Amniotic epithelial cell (primary cell): ENCODE data around the gene POLR1A.
"Not testable (repeated sequence)": the region's sequence is repeated elsewhere in the genome, so short reads cannot be mapped to it uniquely, and the experiment has no call there.

Experiments used
- DNase-seq: peaks from one replicate; pipeline ENCODE4 v3.0.0-alpha.2; 2010; ENCODE audit warnings: low read depth

POLR1A gene

DNA sequence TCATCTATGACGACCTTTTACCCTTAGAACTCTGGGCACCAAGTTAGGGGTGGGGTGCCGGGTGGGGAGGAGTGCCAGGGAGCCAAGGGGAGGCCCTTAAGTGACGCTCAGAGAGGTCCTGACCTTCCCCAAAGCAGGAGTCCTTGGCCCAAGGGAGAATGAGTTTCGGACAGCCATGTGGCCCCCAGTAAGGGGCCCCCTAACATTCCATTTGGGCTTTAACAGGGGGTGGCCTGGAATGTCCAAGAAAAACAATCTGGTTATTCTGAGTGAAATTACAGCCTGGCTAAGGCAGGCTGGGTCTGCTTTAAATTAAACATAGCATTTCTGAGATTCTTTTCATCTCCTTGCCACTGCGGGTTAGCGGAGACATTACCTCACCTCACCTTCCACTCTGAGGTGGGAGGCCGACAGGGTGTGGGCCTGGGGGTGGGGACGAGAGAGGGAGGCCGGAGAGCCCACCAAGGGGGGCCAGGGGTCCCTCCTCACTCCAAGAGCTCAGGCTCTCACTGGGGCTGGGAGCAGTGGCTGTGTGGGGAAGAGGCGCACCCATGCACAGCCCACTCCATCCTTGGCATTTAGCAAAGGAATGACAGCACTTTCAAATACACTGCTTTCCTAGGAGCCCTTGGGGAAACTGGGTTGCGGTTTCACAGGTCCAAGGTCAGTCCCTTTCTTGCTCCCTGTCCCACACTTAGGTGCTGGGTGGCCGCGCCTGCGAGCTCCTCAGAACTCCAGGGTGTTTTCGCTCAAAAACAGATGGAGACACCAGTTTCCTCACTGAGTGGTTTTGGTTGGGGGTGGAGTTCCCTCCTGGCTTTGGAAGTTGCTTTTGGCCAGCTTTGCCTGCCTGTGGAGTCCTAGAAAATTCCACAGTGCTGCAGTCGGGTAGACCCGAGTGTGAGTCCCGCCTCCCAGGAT is 107.4 kb downstream of the POLR1A start:
- DNase-seq = peak; percentile 60

- no peak for DNase-seq
Measured at GRCh38 chr2:85997017-85997970, 108.4 kb downstream of the POLR1A start.

GRCh38 chr2:85996591-85996990 is 109.1 kb downstream of the POLR1A start:
- no peak for DNase-seq

DNA sequence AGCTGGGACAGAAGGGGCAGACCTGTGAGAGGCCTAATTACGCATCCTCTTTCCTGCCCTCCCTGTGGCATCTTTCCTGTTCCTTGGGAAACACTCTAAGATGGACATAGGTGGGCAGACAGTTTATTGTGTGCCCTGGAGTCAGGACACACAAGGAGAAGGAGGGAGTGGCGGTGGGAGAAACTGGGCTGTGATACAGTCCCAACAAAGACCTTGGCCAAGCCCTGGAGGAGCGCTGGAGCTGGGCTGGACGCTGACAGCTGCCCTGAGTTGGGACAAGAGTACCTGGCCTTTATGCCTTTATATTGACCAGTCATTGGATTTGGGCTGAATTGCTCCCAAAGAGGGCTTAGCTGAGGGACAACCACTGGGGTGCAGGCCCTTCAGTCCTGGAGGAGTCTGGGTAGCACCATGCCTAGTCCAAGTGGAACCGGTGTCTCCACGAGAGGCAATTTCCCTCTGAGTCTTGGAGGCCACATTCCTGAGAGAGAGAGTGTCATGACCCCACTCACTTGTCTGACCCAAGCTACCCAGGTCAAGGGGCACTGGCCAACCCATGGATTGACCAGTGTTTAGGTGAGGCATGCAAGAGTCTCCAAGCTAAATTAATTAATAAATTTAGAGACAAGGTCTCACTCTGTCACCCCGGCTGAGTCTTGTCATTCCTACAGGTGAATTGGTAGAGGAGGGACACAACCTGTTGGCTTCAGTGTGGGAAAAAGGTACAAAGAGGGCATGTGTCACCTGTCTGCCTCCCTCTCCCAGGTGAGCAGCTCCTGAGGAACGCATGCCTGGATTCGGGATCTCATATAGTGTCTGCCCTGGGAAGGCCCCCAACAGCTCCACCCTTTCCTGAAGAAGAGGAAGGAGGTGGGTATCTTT is 109.8 kb downstream of the POLR1A start:
- no peak for DNase-seq

DNA sequence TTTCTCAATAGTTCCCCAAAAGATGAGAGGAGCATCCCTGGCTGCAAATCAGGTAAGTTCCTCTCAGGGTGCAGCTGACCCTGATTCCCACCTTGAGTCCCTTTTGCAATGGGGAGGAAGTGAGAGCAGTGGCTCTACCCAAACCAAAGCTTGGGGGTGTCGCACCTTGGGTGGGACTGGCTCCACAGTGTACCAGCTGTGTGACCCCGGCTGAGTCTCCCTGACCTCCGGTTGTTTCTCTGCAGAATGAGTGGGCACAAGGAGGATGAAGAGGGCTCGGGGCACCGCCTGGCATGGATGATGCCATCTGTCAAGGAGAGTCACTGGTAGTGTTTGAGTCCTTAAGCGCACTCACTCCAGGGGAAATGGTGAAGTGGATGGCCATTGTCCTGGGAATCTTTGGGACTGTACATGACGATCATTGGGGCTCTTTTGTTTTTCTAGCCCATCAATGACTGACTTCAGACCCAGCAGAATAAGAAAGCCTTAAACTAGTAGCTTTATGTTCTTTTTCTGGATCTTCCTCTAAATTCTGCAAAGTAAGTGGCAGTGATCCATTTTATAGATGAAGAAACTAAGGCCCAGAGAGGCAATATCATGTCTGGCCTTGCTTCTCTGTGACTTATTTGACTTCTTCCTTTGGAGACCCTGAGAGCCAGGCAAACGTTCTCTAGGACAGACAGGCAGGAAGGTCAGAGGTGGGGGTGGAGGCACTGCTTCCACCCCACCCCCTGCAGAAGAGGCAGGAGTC is 110.6 kb downstream of the POLR1A start:
- DNase-seq = no peak

GRCh38 chr2:85994421-85994777 is 111.3 kb downstream of the POLR1A start:
- DNase-seq = no peak

GRCh38 chr2:85992611-85993010 is 113.1 kb downstream of the POLR1A start:
- no peak for DNase-seq

GRCh38 chr2:85992053-85992452 is 113.6 kb downstream of the POLR1A start:
- not testable (repeated sequence) for DNase-seq

GRCh38 chr2:85990084-85990483 is 115.6 kb downstream of the POLR1A start:
- no peak for DNase-seq

DNA sequence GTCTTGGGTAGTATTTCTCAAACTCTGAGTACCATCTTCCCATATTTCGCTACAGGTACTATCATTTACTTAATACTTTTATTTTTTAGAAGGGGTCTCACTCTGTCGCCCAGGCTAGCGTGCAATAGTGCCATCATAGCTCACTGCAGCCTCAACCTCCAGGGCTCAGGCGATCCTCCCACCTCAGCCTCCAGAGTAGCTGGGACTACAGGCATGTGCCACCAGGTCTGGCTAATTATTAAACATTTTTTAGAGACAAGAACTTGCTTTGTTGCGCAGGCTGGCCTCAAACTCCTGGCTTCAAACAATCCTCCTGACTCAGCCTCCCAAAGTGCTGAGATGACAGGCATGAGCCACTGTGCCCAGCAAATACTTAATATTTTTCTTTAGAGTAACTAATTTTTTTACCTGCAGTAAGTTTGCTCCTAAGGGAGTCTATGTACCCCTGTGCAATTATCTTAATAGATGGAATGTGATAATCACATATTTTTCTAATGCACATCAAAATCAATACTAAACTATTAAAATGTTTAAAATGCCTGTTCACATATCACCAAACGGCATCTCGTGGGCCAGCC is 116.3 kb downstream of the POLR1A start:
- DNase-seq = no peak

DNA sequence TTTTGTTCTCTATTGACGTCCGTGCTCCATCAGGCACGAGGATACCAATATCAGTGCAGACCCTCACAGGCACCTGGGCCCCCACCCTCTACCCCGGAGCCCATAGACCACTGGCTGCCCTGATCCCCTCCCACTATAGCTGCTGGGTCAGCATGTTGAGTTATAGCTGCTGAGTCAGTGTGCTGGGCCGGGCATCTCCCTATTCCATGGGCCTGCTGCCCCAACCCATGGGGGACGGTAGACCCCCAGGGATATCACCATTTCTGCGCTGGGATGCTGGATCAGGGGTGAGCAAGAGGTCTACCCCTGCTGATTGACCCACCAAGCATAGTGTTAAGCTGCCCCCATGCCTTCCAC is 116.8 kb downstream of the POLR1A start:
- no peak for DNase-seq

DNA sequence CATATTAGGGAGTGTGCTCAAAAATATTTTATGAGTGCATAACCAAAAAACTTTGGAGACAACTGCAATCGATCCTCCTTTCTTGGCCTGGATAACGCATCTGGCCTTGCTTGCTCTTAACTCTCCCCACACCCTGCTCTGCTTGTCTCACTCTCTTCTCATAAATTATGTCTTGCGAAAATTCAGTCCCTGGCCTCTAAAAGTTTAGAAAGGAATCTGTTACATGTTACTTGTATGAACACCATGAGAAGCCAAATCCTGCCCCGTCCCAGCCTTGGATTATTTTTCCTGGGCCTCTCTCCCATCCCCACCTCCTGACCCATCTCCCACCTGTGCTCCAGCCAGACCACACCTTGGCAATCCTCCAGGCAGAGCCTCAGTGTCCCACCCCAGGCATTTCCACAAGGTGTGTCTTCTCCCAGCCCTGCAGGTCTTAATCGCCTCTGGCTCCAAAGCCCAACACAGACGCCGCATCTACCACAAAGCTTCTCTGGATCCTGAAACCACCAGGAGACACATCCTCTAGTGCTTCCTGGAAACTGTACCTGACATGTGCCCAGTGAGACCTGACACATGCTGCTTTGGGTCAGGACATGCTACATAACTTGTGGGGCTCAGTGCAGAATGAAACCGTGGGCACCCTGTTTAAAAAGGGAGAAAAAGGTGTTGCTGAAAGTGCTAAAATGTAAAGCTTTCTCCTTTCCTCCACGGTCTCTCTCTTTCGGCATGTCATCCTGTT is 117.3 kb downstream of the POLR1A start:
- peak; percentile 80 for DNase-seq

GRCh38 chr2:85987266-85988174 is 118.2 kb downstream of the POLR1A start:
- no peak for DNase-seq

GRCh38 chr2:85986121-85986520 is 119.6 kb downstream of the POLR1A start:
- no peak for DNase-seq

- no peak for DNase-seq
Measured at GRCh38 chr2:85984788-85985187, 120.9 kb downstream of the POLR1A start.

DNA sequence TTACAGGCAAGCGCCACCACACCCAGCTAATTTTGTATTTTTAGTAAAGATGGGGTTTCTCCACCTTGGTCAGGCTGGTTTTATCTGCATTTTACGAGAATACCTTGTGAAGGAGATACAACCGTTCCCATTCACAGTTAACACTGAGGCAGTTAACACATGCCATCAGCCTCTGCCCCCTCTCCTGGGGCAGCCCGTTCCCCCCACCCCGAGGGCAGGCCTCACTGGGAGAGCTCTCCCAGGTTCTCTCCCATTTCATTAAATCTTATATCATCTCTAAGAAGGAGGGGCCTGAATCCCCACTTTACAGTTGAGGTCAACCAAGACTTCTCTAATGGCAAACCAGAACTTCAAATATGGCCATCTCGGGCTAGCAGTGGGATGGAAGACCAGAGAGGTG is 121.9 kb downstream of the POLR1A start:
- DNase-seq = no peak

DNA sequence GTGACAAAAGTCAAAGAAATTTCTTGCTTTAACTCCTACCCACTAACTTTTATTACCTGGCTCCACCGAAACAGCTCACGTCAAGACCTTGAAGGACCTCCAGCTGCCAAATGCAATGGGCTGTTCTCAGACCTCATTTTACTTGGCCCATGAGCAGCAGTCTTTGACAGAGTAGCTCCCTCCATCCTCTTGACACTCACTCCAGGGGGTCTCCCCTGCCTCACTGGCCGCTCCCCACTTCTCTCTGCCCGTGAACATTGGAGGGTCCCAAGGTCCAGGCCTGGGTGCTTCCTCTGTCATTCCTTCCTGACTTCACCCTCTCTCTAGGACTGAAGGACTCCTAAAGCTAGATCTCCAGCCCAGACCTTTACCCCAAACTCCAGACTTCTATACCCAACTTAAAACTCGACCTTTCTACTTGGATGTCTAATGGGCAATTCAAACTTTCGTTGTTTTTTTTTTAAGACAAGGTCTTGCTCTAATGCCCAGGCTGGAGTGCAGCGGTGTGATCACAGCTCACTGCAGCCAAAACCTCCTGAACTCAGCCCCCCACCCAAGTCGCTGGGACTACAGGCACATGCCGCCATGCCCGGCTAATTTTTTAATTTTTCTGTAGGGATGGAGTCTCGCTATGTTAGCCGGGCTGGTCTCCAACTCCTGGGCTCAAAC is 124.0 kb downstream of the POLR1A start:
- no peak for DNase-seq
